Epithelial cell of proximal tubule (primary cell): ENCODE results near the gene ZNF23. TPM values are rescaled to one million over a fixed set of nuclear protein-coding genes. Genes with fewer than 3 reads are reported as not detected.

ENCODE experiments used
- DNase-seq: peaks from one replicate; pipeline ENCODE4 v3.0.0-alpha.2; 2011; ENCODE audit warnings: low read depth
- H3K4me3 ChIP-seq: 2 replicates; pipeline ENCODE4 v1.5.1; 2011; ENCODE audit warnings: low read depth, mild to moderate bottlenecking, low read length
- total RNA-seq: library from RNA; depleted of rRNA; stranded (reverse); fragments of >200 nt; gene quantifications from 2 replicates; pipeline ENCODE4 v1.2.3, GENCODE V29; 2015
- TF ChIP-seq, protein P1 (sequence below): conservative IDR thresholded peaks from 2 replicates; pipeline ENCODE4 v1.5.1; 2012; ENCODE audit warnings: low read depth, mild to moderate bottlenecking, low read length

ZNF23 gene
- total RNA-seq, 1 donor from 2014 or later: 5.9 TPM

DNA sequence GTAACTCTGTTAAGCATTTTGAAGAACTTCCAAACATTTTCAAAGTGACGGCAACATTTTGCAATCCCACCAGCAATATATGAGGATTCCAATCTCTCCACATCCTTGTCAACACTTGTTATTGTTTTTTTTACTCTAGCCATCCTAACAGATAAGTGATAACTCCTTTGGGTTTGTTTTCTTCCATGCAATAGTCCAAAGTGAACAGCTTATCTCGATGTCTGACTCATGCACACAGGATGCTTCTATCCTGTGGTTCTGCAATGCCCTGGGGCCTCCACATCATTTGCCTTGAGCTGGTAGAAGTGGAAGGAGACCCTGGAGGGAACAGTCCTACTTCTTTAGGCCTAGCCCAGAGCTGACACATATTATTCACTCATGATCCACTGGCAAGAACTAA lies 33.2 kb downstream of the ZNF23 start:
- TF ChIP-seq, protein P1, sequence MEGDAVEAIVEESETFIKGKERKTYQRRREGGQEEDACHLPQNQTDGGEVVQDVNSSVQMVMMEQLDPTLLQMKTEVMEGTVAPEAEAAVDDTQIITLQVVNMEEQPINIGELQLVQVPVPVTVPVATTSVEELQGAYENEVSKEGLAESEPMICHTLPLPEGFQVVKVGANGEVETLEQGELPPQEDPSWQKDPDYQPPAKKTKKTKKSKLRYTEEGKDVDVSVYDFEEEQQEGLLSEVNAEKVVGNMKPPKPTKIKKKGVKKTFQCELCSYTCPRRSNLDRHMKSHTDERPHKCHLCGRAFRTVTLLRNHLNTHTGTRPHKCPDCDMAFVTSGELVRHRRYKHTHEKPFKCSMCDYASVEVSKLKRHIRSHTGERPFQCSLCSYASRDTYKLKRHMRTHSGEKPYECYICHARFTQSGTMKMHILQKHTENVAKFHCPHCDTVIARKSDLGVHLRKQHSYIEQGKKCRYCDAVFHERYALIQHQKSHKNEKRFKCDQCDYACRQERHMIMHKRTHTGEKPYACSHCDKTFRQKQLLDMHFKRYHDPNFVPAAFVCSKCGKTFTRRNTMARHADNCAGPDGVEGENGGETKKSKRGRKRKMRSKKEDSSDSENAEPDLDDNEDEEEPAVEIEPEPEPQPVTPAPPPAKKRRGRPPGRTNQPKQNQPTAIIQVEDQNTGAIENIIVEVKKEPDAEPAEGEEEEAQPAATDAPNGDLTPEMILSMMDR: no peak
- no peak for DNase-seq
- H3K4me3 ChIP-seq: no peak overlapping the region

DNA sequence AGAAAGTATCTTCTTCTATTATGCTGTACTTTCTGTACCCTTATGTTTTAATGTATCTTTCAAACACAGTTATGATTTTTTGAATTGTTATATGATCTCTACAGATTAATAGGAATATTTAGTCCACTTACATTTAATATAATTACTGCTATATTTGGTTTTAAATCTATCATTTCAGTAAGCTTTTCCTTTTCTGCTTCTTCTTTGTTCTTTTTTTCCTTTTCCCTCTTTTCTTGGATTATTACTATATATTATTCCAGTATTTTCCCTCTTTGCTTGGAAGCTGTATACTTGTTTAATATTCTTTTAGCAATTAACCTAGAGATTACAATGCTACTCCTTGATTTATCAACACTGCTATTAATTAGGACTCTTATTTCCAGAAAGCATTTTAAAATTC lies 33.7 kb downstream of the ZNF23 start:
- DNase-seq: no peak
- TF ChIP-seq, protein P1: no peak
- no peak overlapping the region for H3K4me3 ChIP-seq

DNA sequence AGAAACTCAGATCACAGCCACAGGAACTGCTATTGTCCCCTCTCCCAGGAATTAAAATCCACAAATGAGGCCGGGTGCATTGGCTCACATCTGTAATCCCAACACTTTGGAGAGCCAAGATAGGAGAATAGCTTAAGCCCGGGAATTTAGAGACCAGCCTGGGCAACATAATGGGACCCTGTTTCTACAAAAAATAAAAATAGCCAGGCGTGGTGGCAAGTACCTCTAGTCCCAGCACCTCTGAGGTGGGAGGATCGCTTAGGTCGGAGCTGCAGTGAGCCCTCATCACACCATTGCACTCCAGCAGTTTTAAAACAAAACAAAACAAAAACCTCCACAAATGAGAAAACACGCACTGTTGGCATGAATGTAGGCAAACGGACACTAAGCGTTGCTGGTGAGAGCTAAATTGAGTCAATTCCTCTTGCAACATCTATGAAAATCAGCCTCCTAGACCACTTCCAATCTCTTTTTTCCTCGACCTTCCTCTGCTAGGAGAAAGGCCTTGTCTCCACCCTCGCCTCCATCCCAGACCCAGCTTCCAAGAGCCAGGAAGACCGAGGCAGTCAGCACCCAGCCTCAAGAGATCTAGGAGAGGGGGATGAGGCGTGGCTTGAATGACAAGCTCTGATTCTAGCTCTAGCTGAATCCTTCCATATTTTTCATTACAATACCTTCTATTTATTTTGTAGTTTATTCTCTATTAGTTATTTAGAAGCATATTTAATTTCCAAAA lies 35.0 kb downstream of the ZNF23 start:
- TF ChIP-seq, protein P1: no peak
- no peak overlapping the region for H3K4me3 ChIP-seq
- no peak for DNase-seq

DNA sequence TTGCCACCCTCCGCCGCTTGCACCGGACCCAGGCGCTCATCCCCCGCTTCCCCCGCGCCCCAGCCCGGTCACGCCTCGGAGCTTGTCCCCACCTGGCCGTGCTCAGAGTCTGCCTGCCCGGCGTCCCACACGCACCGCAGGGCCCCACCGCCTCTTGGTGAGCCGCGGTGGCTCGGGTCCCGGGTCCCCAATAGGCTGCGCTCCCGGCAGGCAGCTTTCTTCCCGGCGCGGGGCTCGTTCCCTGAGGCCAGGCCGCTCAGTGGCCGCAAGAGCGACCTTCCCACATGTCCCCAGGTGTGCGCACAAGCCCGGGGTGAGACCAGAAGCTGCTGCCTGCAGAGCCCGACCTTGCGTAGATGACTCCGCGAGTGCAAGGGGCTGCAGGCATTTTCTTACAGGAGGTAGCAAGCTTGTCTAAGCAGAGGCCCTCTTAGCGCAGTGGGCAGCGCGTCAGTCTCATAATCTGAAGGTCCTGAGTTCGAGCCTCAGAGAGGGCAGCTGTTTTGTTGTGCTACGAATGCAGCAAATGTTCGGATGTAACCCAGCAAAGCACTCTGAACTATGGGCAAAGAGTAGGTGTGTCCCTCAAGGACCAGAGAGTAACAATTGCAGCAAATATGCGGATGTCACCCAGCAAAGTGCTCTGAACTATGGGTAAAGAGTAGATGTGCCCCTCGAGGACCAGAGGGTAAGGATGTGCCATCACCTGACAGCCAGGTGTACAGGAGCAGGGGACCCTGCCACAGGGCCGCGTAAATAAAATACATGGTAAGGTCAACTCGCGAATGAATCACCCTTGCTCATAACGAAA lies 35.8 kb downstream of the ZNF23 start:
- H3K4me3 ChIP-seq: peak overlapping the region; percentile 55
- TF ChIP-seq, protein P1: no peak
- DNase-seq: peak; percentile 57

DNA sequence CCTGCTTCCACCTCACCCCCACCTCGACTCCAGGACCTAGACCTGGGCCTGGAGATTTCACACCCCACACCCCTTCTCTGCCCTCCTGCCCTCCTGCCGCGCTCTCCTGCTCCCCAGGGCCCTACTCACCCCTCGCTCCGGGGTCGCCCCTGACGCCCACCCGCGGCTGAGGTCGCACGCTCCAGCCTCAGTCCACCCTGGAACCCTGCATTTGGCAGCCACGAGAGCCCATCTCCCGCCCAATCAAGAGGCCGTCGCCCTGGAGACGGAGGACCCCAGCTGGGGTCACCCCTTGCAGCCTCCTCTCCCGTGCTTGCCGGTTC lies 36.3 kb downstream of the ZNF23 start:
- TF ChIP-seq, protein P1: no peak
- peak overlapping the region; percentile 55 for H3K4me3 ChIP-seq
- no peak for DNase-seq

DNA sequence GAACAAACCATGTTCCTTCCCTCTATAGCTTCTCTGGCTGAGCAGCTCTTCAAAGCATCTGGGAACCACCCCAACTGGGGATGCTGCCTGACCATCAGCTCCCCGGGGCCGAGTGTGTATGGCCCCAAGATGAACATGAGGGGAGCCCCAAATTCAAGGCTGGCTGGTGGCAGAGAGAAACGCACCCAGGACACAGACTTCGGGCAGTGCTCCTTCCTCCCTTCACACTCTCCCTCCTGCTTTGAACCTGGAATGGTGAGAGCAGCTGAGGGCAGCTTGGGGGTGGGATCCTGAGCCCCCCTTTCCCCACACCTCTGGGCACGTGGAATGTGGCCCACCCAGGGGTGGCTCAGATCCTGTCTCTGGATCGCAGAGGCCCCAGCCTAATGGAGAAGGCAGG lies 37.4 kb downstream of the ZNF23 start:
- TF ChIP-seq, protein P1: no peak
- H3K4me3 ChIP-seq: no peak overlapping the region
- DNase-seq: no peak
